GM21390 (cell line): Measurements from ENCODE around the gene KRTAP10-2.
"Not testable (repeated sequence)": the region's sequence is repeated elsewhere in the genome, so short reads cannot be mapped to it uniquely, and the experiment has no call there.

Experiments
- ATAC-seq: cut with Tn5 transposase; IDR thresholded peaks from one replicate; pipeline ENCODE4 v1.9.1; 2021; ENCODE audit not compliant: unreplicated experiment

KRTAP10-2 gene

DNA sequence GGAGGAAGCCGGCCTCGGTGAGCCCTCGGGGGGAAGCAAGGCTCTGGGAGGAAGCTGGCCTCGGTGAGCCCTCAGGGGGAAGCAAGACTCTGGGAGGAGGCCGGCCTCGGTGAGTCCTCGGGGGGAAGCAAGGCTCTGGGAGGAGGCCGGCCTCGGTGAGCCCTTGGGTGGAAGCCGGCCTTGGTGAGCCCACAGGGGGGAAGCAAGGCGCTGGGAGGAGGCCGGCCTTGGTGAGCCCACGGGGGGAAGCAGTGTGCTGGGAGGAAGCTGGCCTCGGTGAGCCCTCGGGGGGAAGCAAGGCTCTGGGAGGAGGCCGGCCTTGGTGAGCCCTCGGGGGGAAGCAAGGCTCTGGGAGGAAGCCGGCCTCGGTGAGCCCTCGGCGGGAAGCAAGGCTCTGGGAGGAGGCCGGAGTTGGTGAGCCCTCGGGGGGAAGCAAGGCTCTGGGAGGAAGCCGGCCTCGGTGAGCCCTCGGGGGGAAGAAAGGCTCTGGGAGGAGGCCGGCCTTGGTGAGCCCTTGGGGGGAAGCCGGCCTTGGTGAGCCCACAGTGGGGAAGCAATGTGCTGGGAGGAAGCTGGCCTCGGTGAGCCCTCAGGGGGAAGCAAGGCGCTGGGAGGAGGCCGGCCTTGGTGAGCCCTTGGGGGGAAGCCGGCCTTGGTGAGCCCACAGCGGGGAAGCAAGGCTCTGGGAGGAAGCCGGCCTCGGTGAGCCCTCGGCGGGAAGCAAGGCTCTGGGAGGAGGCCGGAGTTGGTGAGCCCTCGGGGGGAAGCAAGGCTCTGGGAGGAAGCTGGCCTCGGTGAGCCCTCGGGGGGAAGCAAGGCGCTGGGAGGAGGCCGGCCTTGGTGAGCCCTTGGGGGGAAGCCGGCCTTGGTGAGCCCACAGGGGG, 48.1 kb downstream of the KRTAP10-2 start:
- not testable (repeated sequence) for ATAC-seq

DNA sequence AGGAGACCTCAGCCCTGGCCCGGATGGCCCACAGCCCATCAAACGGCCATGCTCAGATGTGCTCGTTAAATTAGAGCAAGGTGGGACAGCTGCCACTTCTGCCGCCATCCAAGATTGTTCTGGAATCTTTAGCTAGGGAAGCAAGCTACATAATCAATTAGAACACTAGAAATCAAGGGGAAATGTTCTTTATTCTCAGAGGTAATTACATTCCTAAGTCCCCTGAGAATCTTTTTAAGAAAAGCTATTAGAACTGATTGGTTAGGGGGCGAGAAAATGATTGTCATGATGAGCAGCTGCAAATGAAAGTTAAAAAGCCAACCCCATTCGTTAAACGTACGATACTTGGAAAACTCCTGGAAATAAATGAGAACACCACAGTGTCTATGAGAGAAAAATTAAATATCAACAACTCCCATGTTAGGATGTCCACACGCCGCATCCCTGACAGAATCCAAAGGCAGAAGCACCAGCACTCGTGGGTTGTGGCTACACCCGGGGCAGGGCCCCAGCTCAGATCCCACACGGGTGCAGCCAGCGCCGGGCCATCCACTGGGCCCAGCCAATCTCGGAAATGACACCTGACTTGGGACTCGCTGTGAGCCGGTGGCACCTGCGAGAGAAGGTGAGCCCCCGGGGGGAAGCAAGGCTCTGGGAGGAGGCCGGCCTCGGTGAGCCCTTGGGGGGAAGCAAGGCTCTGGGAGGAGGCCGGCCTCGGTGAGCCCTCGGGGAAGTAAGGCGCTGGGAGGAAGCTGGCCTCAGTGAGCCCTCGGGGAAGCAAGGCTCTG, 48.9 kb downstream of the KRTAP10-2 start:
- ATAC-seq, result no peak
